ENCODE data around the gene DPH6. TPM values are rescaled to one million over a fixed set of nuclear protein-coding genes. Genes with fewer than 3 reads are reported as not detected.

The DPH6 gene
- total RNA-seq, 1 donor from 2014 or later, result 18.0 TPM

DNA sequence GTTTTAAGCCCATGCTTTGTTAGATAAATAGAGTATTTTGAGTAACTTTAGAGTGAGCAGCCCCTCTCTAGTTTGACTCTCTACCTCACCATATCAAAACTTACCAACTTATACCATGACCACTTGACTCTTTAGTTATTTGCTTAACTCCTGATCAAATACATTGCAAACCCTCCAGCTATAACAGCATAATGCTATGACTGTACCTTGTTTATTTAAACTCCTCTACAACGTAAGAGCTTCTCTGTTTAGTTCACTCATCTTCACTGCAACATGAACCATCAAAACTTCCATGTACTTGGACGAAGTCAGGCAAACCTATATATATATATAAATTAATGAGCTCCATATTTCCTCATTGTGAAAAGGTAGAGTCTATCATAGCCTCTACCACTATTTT is 218.2 kb downstream of the DPH6 start:
- no peak for DNase-seq

DNA sequence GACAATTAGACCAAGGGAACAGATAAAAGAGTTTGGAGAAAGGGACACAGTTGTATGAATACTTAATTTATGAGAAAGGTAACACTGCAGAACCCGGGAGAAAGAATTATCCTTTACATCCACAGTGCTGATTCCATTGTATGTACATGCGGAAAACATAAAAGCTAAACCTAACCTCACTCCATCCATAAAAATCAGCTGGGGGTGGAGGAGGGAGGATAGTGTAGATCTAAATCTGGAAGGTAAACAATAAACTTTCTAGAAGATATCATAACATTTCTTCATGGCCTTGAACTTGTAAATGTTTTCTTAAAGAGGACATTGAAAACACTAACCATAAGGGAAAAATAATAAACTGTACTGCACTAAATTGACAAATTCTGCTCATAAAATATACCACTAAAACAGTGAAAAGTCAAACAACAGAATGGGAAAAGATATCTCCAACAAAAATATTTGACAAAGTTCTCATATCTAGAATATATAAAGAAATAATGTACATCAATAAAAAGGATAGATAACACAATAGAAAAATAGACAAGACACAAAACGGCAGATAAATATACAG is 220.5 kb downstream of the DPH6 start:
- DNase-seq, result no peak

DNA sequence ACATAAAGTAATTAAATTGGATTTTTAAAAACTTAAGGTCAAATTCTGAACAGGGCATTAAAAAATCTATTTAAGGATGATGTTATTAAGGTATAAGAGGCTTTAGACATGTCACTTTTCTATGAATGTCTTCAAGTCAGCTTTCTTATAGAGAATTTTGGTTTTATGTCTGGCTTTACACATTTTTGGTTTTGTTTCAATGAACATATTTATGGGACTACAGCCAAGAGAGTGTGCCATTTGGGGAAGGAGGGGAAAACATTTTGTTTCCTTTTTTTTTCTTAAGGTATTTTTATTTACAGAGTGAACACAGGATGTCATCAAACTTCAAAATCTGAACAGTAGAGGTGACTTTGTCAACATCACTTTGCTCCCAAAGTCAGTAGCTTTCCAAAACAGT is 222.8 kb downstream of the DPH6 start:
- DNase-seq, result no peak

DNA sequence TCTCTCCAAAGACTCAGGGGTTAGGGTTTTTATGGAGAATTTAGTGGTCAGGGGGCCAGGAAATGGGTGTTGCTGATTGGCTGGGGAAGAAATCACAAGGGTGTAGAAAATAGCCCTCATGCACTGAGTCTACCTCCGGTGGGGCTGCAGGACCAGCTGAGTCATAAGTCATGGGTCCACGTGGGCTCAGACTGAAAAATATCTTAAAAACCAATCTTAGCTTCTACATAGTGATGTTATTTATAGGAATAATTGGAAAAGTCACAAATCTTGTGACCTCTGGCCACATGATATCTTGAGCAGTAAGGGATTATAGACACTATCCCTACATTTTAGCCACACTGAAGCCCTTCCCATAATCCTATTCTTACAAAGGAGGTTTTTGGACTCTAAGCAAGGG is 224.0 kb downstream of the DPH6 start:
- no peak for DNase-seq

DNA sequence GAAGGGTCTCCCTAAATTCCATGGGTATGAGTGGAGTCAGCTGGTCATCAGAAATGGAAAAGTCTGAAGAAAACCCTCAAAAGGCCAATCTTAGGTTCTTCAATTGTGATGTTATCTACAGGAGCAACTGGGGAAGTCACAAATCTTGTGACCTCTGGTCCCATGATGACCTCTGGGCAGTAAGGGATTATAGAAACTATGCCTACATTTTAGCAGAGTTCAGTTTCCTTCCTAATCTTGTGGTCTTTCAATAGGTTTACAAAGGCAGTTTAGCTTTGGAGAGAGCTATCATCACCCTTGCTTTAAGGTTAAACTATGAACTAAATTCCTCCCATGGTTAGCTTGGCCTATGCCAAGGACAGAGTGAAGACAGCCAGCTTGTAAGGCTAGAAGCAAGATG is 225.1 kb downstream of the DPH6 start:
- no peak for DNase-seq

Small RNAs within 50 kb of the gene (small RNA-seq; reads per million reads assigned to genes)
- gene AC019288.1 (ENCODE audit: low replicate concordance), result not detected
- gene MIR3942 (ENCODE audit: low replicate concordance), result 0.07 reads per million

Data from skin of body (tissue), 3 donors.